Breast epithelium (tissue), 4 donors: ENCODE results near the gene KITLG. TPM values are rescaled to one million over a fixed set of nuclear protein-coding genes. Genes with fewer than 3 reads are reported as not detected.
A peak's percentile ranks its signal among the peaks of the same experiment; 100 is the strongest.

Experiments
- DNase-seq, 2 donors: peaks; one replicate each; pipeline ENCODE4 v3.0.0-alpha.2; 2019; ENCODE audit warnings: low spot score in 2 of 2
- H3K27ac ChIP-seq, 2 donors: fragments of 200-600 bp; sonication (generic) in 1 of 2; one replicate each; pipeline ENCODE4 v1.5.1; 2016 to 2019; ENCODE audit warnings: mild to moderate bottlenecking in 1 of 2
- H3K27me3 ChIP-seq, 2 donors: fragments of 200-600 bp; sonication (generic) in 1 of 2; one replicate each; pipeline versions ENCODE4 v1.5.1 to v1.6.0; 2017 to 2019; ENCODE audit warnings: control low read depth in 1 of 2, mild to moderate bottlenecking in 1 of 2
- H3K36me3 ChIP-seq: fragments of 200-600 bp; one replicate; pipeline ENCODE4 v1.5.1; 2019
- H3K4me1 ChIP-seq, 2 donors: fragments of 200-600 bp; sonication (generic); one replicate each; pipeline ENCODE4 v1.5.1; 2016 to 2019; ENCODE audit warnings: control low read depth in 1 of 2
- H3K4me3 ChIP-seq, 3 donors: fragments of 200-600 bp; sonication (generic); 1 replicate in 2 of 3; 2 replicates in 1 of 3; pipeline ENCODE4 v1.5.1; 2016 to 2019; ENCODE audit warnings: mild to moderate bottlenecking in 3 of 3, moderate library complexity in 2 of 3
- H3K9me3 ChIP-seq, 2 donors: fragments of 200-600 bp; sonication (generic) in 1 of 2; one replicate each; pipeline ENCODE4 v1.5.1; 2016 to 2019; ENCODE audit warnings: control low read depth in 1 of 2
- CTCF ChIP-seq, 3 donors: fragments of 450-650 bp; IDR thresholded peaks; one replicate each; pipeline ENCODE4 v1.5.1; 2016 to 2017; ENCODE audit warnings: antibody characterized with exemption in 3 of 3, mild to moderate bottlenecking in 3 of 3, moderate library complexity in 3 of 3
- POLR2A ChIP-seq: fragments of 450-650 bp; IDR thresholded peaks from one replicate; pipeline ENCODE4 v1.6.1; 2016; ENCODE audit warnings: antibody characterized with exemption, mild to moderate bottlenecking, moderate library complexity
- POLR2AphosphoS5 ChIP-seq, 3 donors: sonication (generic); formaldehyde crosslinking; IDR thresholded peaks; one replicate each; pipeline ENCODE4 v1.6.1; 2017; ENCODE audit warnings: antibody characterized with exemption in 3 of 3
- intact Hi-C: fragments of 100-400 bp; cut with DNase I; formaldehyde crosslinking; loops from one replicate; pipeline ENCODE4 v1.15.1; 2023; ENCODE audit warnings: low total_unique reads
- total RNA-seq, 3 donors: library from RNA; depleted of rRNA; stranded (reverse); fragments of >200 nt; gene quantifications; one replicate each; pipeline ENCODE4 v1.1.0, GENCODE V29; 2016

The KITLG gene
- total RNA-seq, 3 donors from 2014 or later = 18.4 to 31.8 (median 26.5) TPM

- intact Hi-C loops = no loop called here
- TF ChIP-seq POLR2A (no peak), POLR2AphosphoS5 (IDR thresholded peaks at IDR 0.05) (no peak), CTCF (IDR thresholded peaks at IDR 0.05) (no peak)
- no peaks in the 10 kb centered on the region for H3K4me1 ChIP-seq
- H3K36me3 ChIP-seq = no peaks in the 10 kb centered on the region
- H3K27ac ChIP-seq = peak overlapping the region; percentile 9 to 44
- H3K9me3 ChIP-seq = no peaks in the 10 kb centered on the region
- H3K4me3 ChIP-seq = no peak overlapping the region
- DNase-seq = no peak
- no peaks in the 10 kb centered on the region for H3K27me3 ChIP-seq
Measured at GRCh38 chr12:88572781-88573549, 7.3 kb downstream of the KITLG start.

- Histone ChIP-seq H3K36me3 (no peaks in the 10 kb centered on the region), H3K27ac (no peak overlapping the region), H3K4me1 (no peaks in the 10 kb centered on the region), H3K27me3 (no peaks in the 10 kb centered on the region), H3K9me3 (no peaks in the 10 kb centered on the region), H3K4me3 (no peak overlapping the region)
- TF ChIP-seq CTCF (IDR thresholded peaks at IDR 0.05) = no peak
- TF ChIP-seq POLR2A = no peak
- no peak for TF ChIP-seq POLR2AphosphoS5 (IDR thresholded peaks at IDR 0.05)
- DNase-seq = no peak
- intact Hi-C loops = no loop called here
Measured at GRCh38 chr12:88571543-88571942, 8.7 kb downstream of the KITLG start.

GRCh38 chr12:88570103-88570502, 10.2 kb downstream of the KITLG start:
- no peak overlapping the region for H3K4me3 ChIP-seq
- DNase-seq = no peak
- no peaks in the 10 kb centered on the region for H3K27me3 ChIP-seq
- TF ChIP-seq POLR2AphosphoS5 (IDR thresholded peaks at IDR 0.05) = no peak
- no peak for TF ChIP-seq CTCF (IDR thresholded peaks at IDR 0.05)
- no peak for TF ChIP-seq POLR2A
- no peaks in the 10 kb centered on the region for H3K9me3 ChIP-seq
- H3K27ac ChIP-seq = no peak overlapping the region
- H3K36me3 ChIP-seq = no peaks in the 10 kb centered on the region
- intact Hi-C loops = no loop called here
- H3K4me1 ChIP-seq = no peaks in the 10 kb centered on the region

GRCh38 chr12:88566430-88566829, 13.8 kb downstream of the KITLG start:
- Histone ChIP-seq H3K27me3 (no peaks in the 10 kb centered on the region), H3K4me3 (no peak overlapping the region), H3K27ac (no peak overlapping the region), H3K36me3 (no peaks in the 10 kb centered on the region), H3K9me3 (no peaks in the 10 kb centered on the region), H3K4me1 (no peaks in the 10 kb centered on the region)
- TF ChIP-seq CTCF (IDR thresholded peaks at IDR 0.05) (no peak), POLR2A (no peak), POLR2AphosphoS5 (IDR thresholded peaks at IDR 0.05) (no peak)
- no peak for DNase-seq
- intact Hi-C loops = no loop called here

GRCh38 chr12:88562846-88563582, 17.3 kb downstream of the KITLG start:
- intact Hi-C loops = no loop called here
- Histone ChIP-seq H3K4me3 (no peak overlapping the region), H3K4me1 (no peaks in the 10 kb centered on the region), H3K9me3 (no peaks in the 10 kb centered on the region), H3K27ac (no peak overlapping the region), H3K36me3 (no peaks in the 10 kb centered on the region), H3K27me3 (no peaks in the 10 kb centered on the region)
- TF ChIP-seq CTCF (IDR thresholded peaks at IDR 0.05) (no peak), POLR2AphosphoS5 (IDR thresholded peaks at IDR 0.05) (no peak), POLR2A (no peak)
- no peak for DNase-seq
